K562 (cell line): ENCODE data around the gene TRIM38. TPM values are rescaled to one million over a fixed set of nuclear protein-coding genes. Genes with fewer than 3 reads are reported as not detected.

Experiments used
- BDP1 ChIP-seq: IDR thresholded peaks from 3 replicates; pipeline ENCODE4 v1.6.1; 2011; ENCODE audit not compliant: insufficient read length, insufficient read depth
- CBFA2T3 ChIP-seq: fragments of 450-650 bp; IDR thresholded peaks from 2 replicates; pipeline ENCODE4 v1.6.1; 2017
- CHD2 ChIP-seq: IDR thresholded peaks from 2 replicates; pipeline ENCODE4 v1.6.1; 2011; ENCODE audit warnings: low read depth, low read length
- FOXJ2 ChIP-seq: fragments of 200-800 bp; sonication (Bioruptor generic); IDR thresholded peaks from 2 replicates; pipeline ENCODE4 v1.6.1; 2016; ENCODE audit warnings: missing genetic modification characterization, missing compliant biosample characterization
- MGA ChIP-seq: fragments of 450-650 bp; IDR thresholded peaks from 2 replicates; pipeline ENCODE4 v1.6.1; 2016; ENCODE audit warnings: mild to moderate bottlenecking, moderate library complexity
- MLLT1 ChIP-seq, 2 experiments: fragments of 450-650 bp; IDR thresholded peaks; 2 replicates each; pipeline ENCODE4 v1.6.1; 2016
- SFPQ ChIP-seq: fragments of 200-400 bp; formaldehyde crosslinking; IDR thresholded peaks from 2 replicates; pipeline ENCODE4 v1.6.1; 2017; ENCODE audit warnings: mild to moderate bottlenecking, low read depth, low read length, moderate library complexity
- TAF9B ChIP-seq: fragments of 450-650 bp; IDR thresholded peaks from 2 replicates; pipeline ENCODE4 v1.6.1; 2018; ENCODE audit warnings: mild to moderate bottlenecking; ENCODE audit not compliant: partially characterized antibody
- ZBED1 ChIP-seq: IDR thresholded peaks from 2 replicates; pipeline ENCODE4 v1.6.1; 2014
- ZNF197 ChIP-seq: fragments of 200-800 bp; sonication (Bioruptor generic); IDR thresholded peaks from 2 replicates; pipeline ENCODE4 v1.6.1; 2016; ENCODE audit warnings: low read depth, missing genetic modification characterization, missing compliant biosample characterization
- ZNF699 ChIP-seq: fragments of 250-450 bp; sonication (Bioruptor Pico); IDR thresholded peaks from 2 replicates; pipeline ENCODE4 v1.8.0; 2021; ENCODE audit warnings: mild to moderate bottlenecking, moderate library complexity; ENCODE audit not compliant: insufficient replicate concordance
- ZNF764 ChIP-seq: fragments of 250-450 bp; sonication (Bioruptor Pico); IDR thresholded peaks from 2 replicates; pipeline ENCODE4 v1.4.0; 2020; ENCODE audit warnings: low read depth, mild to moderate bottlenecking, moderate library complexity
- polyA plus RNA-seq, 8 experiments: library from polyadenylated mRNA; depleted of rRNA in 4 of 8; stranded (reverse) in 5 of 8; unstranded in 3 of 8; fragments of >200 nt; fragmentation: Nextera tagmentation in 2 of 8; fragmentation: Illumina TruSeq in 1 of 8; extraction: Ambion mirVana in 2 of 8; extraction: Trizol in 1 of 8; gene quantifications; 2 replicates each; pipeline versions ENCODE4 v1.2.1 to v1.2.3, GENCODE V29; 2011 to 2014; ENCODE audit warnings: inconsistent platforms in 1 of 8, missing spikeins in 1 of 8
- total RNA-seq, 7 experiments: library from RNA; depleted of rRNA in 6 of 7; stranded (reverse); fragments of >200 nt in 6 of 7; fragmentation: Illumina TruSeq in 2 of 7; extraction: Trizol in 2 of 7; gene quantifications; 2 replicates each; pipeline versions ENCODE4 v1.2.1 to v1.2.3, GENCODE V29; 2011 to 2021; ENCODE audit warnings: low replicate concordance in 1 of 7

The TRIM38 gene
- total and polyA plus RNA-seq, 9 of the 15 experiments (the other 6 are each of a cell fraction or from before 2014, with no cell fraction given) = 1.7 to 6.7 (median 6.3) TPM

GRCh38 chr6:26033085-26033940, 70.7 kb downstream of the TRIM38 start (continued):
- TF ChIP-seq BDP1 = no peak
- TF ChIP-seq SFPQ = no peak
- TF ChIP-seq FOXJ2 (tag) = no peak
- no peak for TF ChIP-seq CBFA2T3
- peak; percentile 96 to 97 for TF ChIP-seq MLLT1 (IDR thresholded peaks at IDR 0.05)
- peak; percentile 49; the same call in 1 of the 2 replicates for TF ChIP-seq ZNF764 (CRISPR knock-in tag)
- no peak; the same call in 1 of the 2 replicates for TF ChIP-seq ZBED1
- TF ChIP-seq CHD2 = 0 out of 2 replicates have a peak, but pooled peaks have one; percentile 39
- TF ChIP-seq ZNF699 = no peak
- no peak for TF ChIP-seq ZNF197 (CRISPR knock-in tag)
- 0 out of 2 replicates have a peak, but pooled peaks have one; percentile 6 for TF ChIP-seq MGA
- TF ChIP-seq TAF9B = peak; percentile 65
